Large intestine (tissue), 3 donors: ENCODE results near the gene MIB2. TPM values are rescaled to one million over a fixed set of nuclear protein-coding genes. Genes with fewer than 3 reads are reported as not detected.
"Not testable (repeated sequence)": the region's sequence is repeated elsewhere in the genome, so short reads cannot be mapped to it uniquely, and the experiment has no call there.

Source experiments
- DNase-seq, 2 donors: peaks; one replicate each; pipeline versions ENCODE4 v3.0.0 to v3.0.0-alpha.2; 2013
- H3K27ac ChIP-seq: one replicate; pipeline ENCODE4 v1.5.1; 2013; ENCODE audit warnings: low read length
- H3K27me3 ChIP-seq: 2 replicates; pipeline ENCODE4 v1.6.1; 2013; ENCODE audit warnings: low read length; ENCODE audit not compliant: control insufficient read depth, insufficient read depth
- H3K36me3 ChIP-seq: 2 replicates; pipeline ENCODE4 v1.6.1; 2013; ENCODE audit warnings: low read length; ENCODE audit not compliant: control insufficient read depth, insufficient read depth
- H3K4me1 ChIP-seq: one replicate; pipeline ENCODE4 v1.6.1; 2013; ENCODE audit warnings: low read length; ENCODE audit not compliant: control insufficient read depth, insufficient read depth
- H3K4me3 ChIP-seq: one replicate; pipeline ENCODE4 v1.5.1; 2013; ENCODE audit warnings: low read length
- H3K9me3 ChIP-seq: one replicate; pipeline ENCODE4 v1.6.1; 2013; ENCODE audit warnings: mild to moderate bottlenecking, low read depth, low read length, moderate library complexity; ENCODE audit not compliant: control insufficient read depth
- WGBS: methylation state at CpG from one replicate; pipeline ENCODE4 v1.1.5; 2013; ENCODE audit warnings: low lambda C conversion rate; ENCODE audit not compliant: insufficient coverage; 5-methylcytosine and 5-hydroxymethylcytosine counted together
- polyA plus RNA-seq: library from polyadenylated mRNA; unstranded; fragments of 120-200 nt; gene quantifications from one replicate; pipeline ENCODE4 v1.2.1, GENCODE V29; 2013

Gene MIB2
- polyA plus RNA-seq, 1 donor = 49.8 TPM

DNA sequence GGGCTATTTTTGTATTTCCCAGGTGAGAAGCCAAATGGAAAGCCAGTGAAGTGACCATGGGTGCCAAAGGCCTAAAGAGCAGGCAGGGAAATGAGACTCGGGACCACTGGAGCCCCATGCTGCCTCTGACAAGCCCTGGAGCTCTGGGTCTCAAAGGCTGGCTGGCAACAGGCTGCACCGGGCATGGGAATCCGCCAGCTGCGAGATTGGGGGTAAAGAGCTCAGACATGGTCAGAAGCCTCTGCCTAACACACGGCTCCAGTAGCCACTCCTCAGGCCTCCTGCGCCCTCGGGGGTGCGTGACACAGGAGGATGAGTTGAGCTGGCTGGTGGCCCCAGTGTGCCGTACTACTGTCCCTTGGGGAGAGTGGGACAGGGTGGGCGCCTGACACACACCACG is 49.0 kb downstream of the MIB2 start:
- not testable (repeated sequence) for H3K4me1 ChIP-seq, H3K4me3 ChIP-seq, DNase-seq, H3K27ac ChIP-seq, H3K9me3 ChIP-seq, H3K27me3 ChIP-seq
- WGBS = no CpG with 5 or more reads among the region's 11 CpGs
- H3K36me3 ChIP-seq = peaks cover 31% of the 10 kb centered on the region

DNA sequence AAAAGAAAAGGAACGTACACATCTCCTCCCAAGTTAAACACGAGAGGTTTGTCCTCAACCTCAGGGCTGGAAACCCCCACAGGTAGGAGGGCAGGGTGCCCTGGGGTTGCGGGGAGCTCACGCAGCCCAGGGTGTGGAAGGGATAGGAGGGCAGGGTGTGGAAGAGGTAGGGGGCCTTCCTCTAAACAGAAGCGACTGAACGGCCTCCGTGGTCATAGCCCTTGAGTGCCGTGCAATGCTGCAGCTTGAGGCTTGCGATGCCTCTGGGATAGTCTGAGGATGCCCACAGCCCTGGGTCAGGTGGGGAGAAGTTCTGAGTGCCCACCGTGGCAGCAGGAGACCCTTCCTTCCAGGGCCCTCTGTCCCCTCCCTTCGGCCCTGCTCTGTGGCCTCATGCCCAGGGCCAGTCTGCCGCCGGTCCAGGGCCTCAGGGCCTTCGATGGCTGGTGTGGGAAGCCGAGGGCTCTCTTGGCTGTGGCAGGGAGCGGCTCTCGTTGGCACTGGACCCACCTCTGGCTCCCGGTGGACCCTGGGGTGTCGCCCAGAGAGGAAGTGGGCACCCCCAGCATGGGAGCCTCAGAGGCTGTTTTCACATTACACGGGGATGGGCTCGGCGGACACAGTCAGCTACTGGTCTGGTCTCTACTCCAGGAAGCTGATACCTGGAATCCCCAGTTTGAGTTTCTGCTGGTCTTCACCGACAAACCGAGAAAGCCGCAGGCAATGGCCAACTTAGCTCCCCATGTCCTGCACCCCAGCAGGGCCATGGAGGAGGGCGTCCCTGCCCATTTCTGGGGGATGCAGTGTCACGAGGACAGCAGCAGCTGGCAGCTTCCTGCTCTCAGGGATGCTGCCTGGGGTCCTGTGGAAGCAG is 49.9 kb downstream of the MIB2 start:
- no CpG with 5 or more reads among the region's 27 CpGs for WGBS
- Histone ChIP-seq H3K36me3 (peaks cover 38% of the 10 kb centered on the region), H3K9me3 (no peaks in the 10 kb centered on the region), H3K27me3 (no peaks in the 10 kb centered on the region), H3K27ac (no peak overlapping the region), H3K4me3 (no peak overlapping the region), H3K4me1 (no peaks in the 10 kb centered on the region)
- DNase-seq = no peak

DNA sequence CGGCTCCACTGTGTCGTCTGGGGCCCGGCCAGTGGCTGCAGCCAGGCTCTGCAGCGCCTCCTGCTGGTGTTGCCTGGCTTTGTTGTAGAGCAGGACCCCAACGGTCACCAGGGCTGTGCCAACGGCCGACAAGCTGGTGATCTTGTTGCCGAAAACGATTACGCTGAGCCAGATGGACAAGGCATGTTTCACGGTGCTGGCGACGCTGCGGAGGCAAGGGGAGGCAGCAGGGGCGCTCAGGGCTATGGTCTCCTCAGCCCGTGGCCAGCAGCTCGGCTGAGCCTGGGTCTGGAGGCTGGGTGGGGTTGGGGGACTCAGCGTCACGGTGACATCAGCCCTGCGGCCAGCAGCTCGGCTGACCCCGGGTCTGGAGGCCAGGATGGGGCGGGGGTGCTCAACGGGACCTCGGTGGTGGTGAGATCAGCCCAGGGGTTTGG is 50.5 kb downstream of the MIB2 start:
- H3K4me1 ChIP-seq = no peaks in the 10 kb centered on the region
- H3K36me3 ChIP-seq = peaks cover 41% of the 10 kb centered on the region
- H3K4me3 ChIP-seq = no peak overlapping the region
- no peak for DNase-seq
- no peaks in the 10 kb centered on the region for H3K27me3 ChIP-seq
- no CpG with 5 or more reads among the region's 25 CpGs for WGBS
- no peak overlapping the region for H3K27ac ChIP-seq
- no peaks in the 10 kb centered on the region for H3K9me3 ChIP-seq

DNA sequence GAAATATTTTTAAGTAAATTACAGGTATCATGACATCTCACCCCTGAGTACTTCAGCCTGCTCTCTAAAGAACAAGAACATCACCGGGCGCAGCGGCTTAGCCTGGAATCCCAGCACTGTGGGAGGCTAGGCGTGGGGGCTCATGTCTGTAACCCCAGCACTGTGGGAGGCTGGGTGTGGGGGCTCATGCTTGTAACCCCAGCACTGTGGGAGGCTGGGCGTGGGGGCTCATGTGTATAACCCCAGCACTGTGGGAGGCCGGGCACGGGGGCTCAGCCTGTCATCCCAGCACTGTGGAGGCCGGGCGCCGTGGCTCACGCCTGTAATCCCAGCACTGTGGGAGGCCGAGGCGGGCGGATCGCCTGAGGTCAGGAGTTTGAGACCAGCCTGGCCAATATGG is 51.2 kb downstream of the MIB2 start:
- H3K27ac ChIP-seq = no peak overlapping the region
- DNase-seq = no peak
- H3K27me3 ChIP-seq = no peaks in the 10 kb centered on the region
- no peaks in the 10 kb centered on the region for H3K4me1 ChIP-seq
- H3K36me3 ChIP-seq = peaks cover 48% of the 10 kb centered on the region
- H3K4me3 ChIP-seq = no peak overlapping the region
- H3K9me3 ChIP-seq = no peaks in the 10 kb centered on the region
- WGBS = no CpG with 5 or more reads among the region's 15 CpGs

DNA sequence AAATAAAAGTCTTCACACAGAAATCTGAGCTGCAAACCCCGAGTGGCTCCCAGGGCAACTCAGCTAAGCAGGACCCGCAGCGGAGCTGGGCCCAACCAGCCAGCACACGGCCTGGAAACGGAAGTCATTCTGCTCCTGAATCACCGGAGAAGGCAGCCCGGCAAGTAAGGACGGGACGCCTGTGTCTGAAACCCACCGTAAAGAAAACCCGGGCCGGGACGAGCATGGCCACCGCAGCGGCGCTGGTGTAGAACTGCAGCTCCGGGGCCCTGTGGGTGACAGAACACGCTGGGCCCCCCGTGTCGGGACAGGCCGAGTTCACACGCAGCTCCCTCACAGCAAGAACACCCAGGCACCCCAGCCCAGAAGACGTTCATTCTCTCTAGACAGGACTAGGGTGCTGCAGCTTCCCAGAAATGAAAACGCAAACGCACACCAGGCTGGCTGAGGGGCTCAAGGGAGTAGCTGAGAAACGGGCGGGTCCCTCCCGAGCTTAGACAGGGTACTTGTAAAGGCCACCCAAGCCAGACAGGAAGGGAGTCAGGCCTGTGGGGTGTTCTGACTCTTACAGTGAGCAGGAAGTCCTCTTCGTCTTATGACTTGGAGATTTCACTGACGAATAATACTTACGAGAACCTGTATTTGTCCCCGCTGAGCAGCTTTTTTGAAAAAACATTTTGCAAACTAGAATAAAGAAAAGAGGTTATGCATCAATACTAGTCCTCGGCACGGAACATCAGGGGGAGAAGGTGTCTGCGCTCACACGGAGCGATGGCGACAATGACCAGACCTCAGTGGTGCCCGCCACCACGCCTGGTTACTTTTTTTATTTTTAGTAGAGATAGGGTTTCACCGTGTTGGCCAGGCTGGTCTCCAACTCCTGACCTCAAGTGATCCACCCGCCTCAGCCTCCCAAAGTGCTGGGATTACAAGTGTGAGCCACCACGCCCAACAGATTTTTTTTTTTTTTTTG is 54.5 kb downstream of the MIB2 start:
- 100% methylated on average over 5 of the region's 43 CpGs for WGBS
- Histone ChIP-seq H3K27ac (no peak overlapping the region), H3K36me3 (peaks cover 64% of the 10 kb centered on the region), H3K27me3 (no peaks in the 10 kb centered on the region), H3K9me3 (no peaks in the 10 kb centered on the region), H3K4me1 (no peaks in the 10 kb centered on the region), H3K4me3 (no peak overlapping the region)
- DNase-seq = no peak

DNA sequence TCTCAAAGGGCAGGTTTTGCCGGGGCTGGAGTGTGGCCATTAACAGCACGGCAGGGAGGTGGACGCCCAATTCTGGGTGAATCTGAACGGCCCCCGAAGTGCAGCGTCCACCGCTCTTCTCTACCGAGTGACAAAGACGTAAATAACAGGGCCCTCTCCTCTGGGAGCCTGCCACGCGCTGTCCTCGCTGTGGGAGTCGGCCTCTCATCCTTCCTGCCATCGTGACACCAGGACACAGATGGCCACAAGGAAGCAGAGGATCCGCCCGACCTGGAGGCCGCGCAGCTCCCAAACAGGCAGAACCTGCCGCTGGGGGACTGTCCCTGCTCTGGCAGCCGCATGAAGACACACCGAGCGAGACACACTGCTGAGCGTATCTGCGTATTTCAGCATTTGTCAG is 55.6 kb downstream of the MIB2 start:
- Histone ChIP-seq H3K36me3 (peaks cover 54% of the 10 kb centered on the region), H3K4me1 (no peaks in the 10 kb centered on the region), H3K9me3 (no peaks in the 10 kb centered on the region), H3K27ac (no peak overlapping the region), H3K4me3 (no peak overlapping the region), H3K27me3 (no peaks in the 10 kb centered on the region)
- no CpG with 5 or more reads among the region's 24 CpGs for WGBS
- no peak for DNase-seq

DNA sequence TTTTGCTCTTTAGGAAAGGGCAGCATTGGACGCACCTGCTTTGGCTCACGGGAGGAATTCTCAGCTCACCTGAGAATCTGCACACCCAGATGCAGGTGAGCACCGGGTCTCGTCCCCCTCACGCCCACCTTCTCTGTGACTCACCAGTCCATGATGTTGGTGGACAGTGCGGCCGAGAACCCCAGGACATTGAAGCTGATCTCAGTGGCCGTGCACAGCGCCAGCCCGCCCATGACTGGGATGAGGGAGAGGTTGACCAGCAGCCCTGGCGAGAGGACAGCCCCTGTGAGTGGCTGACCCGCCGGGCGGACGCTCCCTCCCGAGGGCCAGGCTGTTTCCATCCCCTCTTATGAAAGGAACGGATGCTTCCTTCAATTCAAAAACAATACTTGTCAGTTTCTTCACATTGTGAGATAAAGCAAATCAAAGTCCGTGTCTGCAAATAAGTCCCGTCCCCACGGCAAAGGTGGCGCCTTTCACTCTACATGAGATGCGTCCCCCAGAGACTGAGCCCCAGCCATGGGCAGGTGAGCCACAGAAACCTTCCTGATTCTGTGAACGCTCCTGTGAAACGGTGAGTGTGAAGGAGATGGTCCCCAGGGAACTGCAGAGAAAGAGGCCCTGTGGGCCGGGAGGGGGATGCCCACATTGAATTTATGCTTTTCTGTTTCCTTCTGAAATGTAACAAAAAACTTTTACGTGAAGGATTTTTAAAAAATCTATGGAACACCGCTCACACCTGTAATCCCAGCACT is 56.2 kb downstream of the MIB2 start:
- Histone ChIP-seq H3K9me3 (no peaks in the 10 kb centered on the region), H3K27ac (no peak overlapping the region), H3K4me1 (no peaks in the 10 kb centered on the region), H3K36me3 (peaks cover 47% of the 10 kb centered on the region), H3K4me3 (no peak overlapping the region), H3K27me3 (no peaks in the 10 kb centered on the region)
- 75% methylated on average over 4 of the region's 27 CpGs for WGBS
- no peak for DNase-seq

DNA sequence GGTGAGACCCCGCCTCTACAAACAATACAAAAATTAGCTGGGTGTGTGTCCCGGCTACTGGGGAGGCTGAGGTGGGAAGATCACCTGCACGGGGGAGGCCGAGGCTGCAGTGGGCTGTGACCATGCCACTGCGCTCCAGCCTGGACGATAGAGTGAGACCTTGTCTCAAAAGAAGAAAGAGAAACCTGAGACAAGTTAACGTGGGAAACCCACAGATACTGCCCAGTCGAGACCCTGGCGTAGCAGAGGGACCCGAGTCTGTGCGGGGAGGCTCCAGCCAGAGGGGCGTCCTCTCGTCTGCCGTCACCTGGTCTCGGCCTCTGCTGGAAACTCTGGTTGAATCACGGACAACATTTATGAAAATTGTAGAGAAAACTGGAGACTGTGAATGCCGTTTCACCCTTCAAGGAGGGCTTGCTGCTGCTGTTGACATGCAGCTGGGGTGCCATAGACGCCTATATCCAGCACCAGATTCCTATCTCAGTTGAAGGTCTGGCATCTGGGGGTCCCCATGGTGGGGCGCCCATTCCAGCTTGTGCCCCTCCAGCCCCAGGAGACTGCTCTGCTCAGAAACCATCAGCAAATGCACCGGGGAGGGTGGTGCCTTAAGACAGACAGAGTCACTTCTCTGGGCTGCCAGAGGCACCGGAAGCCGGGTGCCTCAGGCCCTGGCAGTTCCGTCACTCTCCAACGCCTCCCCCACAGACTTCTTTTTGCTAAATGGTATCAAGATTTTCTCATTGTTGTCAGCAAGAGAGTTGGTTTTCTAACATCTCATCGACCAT is 57.1 kb downstream of the MIB2 start:
- H3K27ac ChIP-seq = no peak overlapping the region
- H3K4me3 ChIP-seq = no peak overlapping the region
- no peaks in the 10 kb centered on the region for H3K27me3 ChIP-seq
- WGBS = no CpG with 5 or more reads among the region's 25 CpGs
- peaks cover under 1% of the 10 kb centered on the region for H3K4me1 ChIP-seq
- DNase-seq = no peak
- H3K9me3 ChIP-seq = no peaks in the 10 kb centered on the region
- peaks cover 46% of the 10 kb centered on the region for H3K36me3 ChIP-seq

DNA sequence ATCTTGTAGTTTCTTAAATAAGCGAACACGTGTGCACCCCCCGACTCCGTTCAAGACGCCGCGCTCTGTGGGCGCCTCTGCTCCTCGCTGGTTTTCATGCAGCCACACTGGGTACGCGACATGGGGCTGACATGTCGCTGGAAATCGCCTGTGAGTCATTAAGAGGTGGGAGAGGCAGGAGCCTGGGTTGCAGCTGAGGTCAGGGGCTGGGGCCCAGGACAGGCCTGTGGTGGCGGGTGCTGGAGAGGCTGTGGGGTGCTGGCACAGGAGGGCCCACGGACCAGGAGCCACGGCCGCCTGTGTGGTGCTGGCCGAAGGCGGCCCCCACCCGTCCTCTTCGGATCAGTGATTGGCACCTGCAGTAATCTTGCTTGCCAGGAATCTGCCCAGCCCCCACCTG is 59.5 kb downstream of the MIB2 start:
- no CpG with 5 or more reads among the region's 21 CpGs for WGBS
- Histone ChIP-seq H3K36me3 (peaks cover 30% of the 10 kb centered on the region), H3K4me1 (peaks cover 21% of the 10 kb centered on the region)
- H3K9me3 ChIP-seq, H3K27ac ChIP-seq, DNase-seq, H3K4me3 ChIP-seq, H3K27me3 ChIP-seq: not testable (repeated sequence)
